ENCODE results near the gene PRELID2.

The PRELID2 gene

DNA sequence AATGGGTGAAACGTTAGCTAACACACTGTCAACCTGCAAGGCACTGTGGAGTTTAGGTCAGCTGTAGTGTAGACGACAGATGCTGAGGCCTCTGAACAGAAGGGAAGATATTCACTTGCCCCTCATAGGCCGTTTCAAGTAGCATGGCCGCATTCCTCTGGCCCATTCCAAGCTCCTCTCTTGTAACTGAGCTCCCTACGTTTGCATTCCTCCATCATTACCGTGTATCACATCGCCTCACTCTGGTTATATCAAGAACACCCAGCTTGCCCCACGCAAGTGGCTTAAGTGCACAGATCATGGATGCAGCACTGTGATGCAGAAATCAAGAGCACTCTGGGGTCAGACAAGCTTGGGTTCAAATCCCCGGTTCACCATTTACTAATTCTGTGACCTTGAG lies 43.3 kb downstream of the PRELID2 start:
- no peak for DNase-seq

DNA sequence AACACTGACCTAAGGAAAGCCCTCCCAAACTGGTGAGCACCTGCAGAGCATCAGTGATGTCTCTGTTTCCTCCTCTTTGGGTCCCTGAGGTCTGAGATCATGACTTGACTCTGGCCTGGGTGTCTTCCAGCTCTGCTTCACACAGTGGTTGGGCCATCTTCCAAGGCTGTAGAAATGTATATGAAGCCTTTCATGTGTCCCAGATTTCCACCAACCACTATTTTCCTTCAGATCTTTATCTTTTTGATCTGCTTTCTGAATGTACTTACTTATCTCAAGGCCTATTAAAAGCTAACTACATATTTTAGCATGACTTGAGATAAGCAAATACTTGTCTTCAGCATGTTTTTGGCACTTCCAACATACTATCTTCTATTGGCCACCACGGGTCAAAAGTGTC lies 47.1 kb downstream of the PRELID2 start:
- DNase-seq: no peak

DNA sequence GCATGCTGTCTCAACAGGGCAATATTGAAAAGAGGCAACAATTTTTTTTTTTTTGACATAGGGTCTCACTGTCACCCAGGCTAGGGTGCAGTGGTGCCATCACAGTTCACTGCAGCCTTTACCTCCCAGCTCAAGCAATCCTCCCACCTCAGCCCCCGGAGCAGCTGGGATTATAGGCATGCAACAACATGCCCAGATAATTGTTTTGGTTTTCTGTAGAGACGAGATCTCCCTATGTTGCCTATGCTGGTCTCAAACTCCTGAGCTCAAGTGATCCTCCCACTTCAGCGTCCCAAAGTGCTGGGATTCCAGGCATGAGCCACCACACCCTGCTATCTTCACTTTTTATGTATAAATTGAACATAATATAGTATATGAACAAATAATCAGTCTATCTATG lies 47.6 kb downstream of the PRELID2 start:
- DNase-seq: no peak

DNA sequence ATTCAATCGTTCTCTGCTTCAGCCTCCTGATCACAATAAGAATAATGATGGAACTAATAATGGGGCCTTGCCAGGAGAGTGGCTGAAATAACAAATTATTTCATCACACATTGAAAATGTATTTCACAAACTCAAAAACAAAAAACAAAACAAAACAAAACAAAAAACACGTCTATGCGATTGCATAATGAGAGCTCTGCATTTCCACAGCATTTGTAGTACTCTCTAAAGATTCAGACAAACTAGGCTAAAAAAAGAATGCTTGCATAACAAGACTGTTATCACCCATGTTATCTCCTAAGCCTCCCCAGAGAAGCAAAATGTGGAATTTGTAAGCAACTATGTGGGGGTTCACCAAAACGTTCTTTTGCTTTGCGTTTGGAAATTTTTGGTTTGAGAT lies 48.1 kb downstream of the PRELID2 start:
- DNase-seq: no peak

DNA sequence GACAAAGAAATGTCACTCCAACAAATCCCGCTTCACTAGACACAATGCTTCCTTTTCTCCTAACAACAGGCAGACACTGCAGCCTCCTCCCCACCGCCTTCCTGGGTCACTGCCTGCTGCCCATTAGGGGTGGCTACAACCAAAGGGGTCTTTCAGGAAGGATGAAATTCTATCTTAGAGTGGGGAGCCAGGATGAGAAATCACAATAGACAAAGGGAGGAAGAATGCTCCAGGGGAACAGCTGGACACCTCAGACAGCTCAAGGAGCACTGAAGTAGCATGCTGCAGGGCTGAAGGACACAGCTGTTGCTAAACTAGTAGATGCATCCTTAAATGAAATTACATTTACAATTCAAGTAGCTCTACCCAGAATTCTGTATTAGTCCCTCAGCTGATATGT lies 54.2 kb downstream of the PRELID2 start:
- no peak for DNase-seq

DNA sequence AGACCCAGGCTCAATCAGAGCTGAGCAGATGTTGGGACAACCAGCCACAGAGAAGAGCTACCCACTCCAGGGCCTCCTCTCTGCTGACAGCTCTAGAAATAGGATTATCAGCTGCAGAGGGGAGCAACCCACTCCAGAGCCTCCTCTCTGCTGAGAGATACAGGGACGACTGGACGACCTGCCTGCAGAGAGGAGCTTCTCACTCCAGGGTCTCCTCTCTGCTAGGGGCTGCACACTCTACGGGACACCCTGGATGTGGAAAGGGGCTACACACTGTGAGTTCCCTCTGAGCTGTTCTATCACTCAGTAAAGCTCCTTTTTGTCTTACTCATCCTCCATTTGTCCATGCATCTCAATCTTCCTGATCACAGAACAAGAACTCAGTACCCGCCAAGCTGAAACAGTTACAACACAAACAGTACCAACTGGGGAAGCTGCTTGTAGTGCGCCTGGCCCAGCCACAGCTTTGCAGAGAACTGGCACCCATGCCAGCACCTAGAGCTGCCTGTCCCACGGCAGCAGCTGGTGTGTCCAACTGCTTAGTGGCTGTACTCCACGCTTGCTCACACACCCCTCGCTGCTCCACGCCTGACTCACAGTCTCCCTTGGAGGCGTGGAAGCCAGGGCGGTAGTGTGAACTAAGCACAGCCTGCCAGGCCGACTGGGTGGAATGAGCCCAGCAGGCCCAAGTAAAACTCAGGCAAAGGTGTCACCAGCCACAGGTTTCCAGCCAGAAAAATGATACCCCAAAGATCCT lies 56.8 kb downstream of the PRELID2 start:
- no peak for DNase-seq

DNA sequence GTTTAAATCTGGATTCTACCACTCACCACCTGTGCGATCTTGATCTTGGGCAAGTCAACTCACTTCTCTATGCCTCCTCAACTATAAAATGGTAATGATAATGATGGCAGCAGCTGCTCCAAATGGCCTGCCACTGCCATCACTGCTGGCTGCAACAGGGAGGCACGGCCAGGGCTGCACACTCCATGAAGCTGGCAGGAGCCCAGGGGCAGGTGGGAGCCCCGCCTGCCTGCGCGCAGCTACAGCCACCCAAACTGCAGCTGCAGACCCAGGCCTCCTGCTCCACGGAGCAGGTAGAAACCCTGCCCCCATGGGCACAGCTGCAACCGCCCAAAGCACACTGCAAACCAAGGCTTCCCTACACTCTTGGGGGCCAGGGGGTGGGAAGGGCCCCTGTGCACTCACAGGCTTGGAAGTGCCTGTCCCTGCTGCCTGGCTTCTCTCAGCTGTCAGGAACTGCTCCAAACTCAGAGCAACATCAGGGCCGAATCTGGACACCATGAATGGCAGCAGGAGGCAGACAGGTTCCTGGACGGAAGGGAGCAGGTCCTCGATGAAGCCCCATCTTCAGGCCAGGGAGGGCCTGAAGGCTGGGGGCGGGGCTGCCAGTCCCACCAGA lies 57.6 kb downstream of the PRELID2 start:
- no peak for DNase-seq

DNA sequence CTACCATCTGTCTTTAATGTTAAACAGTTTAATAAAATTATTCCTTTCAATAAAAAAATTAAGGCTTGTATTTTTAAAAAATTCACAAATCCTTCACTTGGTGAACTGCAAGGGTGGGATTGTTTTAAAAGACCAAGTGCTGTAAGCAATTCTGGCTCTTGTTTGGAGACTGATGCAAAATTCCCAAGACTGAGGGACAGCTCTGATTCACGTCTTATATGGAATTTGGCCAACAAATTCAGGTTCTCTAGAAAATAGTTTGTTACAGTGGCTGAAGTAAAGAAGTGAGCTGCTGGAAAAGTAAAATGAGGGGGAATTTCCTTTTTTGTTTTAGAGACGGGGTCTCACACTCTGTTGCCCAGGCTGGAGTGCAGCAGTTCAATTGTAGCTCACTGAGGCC lies 58.3 kb downstream of the PRELID2 start:
- DNase-seq: no peak

DNA sequence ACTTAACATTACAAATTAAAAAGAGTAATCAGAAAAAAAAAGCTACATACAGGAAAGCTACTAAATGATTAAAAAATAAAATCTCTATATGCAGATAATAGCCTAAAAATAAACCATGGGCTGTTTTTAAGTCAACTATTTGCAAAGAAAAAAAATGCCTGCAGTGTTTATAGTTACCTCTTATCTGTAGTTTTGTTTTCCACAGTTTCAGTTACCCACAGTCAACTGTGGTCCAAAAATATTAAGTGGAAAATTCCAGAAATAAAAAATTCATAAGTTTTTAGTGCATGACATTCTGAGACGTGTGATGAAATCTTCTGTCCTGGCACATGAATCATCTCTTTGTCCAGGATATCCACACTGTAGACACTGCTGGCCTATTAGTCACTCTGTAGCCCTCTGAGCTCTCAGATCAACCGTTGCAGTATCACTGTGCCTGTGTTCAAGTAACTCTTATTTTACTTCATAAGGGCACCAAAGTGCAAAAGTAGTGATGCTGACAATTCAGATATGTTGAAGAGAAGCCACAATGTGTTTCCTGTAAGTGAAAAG lies 59.2 kb downstream of the PRELID2 start:
- DNase-seq: no peak

DNA sequence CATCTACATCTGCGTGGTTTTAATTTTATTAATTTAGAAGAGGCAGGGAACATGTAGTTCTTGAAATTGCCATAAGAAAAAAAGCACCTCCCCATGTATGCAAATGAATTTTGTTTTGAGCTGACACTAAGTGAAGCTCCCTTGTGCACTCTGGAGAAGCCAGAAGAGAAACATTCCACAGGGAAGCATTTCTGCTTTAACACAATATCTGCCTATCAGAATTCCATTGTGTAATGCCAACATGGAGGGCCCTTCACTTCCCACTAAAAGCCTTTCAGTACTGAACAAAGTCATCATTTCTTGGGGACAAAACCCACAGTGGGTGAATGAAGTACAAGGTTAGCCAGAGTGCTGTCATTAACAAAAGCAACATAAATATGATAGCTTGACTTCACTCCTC lies 59.7 kb downstream of the PRELID2 start:
- DNase-seq: no peak

DNA sequence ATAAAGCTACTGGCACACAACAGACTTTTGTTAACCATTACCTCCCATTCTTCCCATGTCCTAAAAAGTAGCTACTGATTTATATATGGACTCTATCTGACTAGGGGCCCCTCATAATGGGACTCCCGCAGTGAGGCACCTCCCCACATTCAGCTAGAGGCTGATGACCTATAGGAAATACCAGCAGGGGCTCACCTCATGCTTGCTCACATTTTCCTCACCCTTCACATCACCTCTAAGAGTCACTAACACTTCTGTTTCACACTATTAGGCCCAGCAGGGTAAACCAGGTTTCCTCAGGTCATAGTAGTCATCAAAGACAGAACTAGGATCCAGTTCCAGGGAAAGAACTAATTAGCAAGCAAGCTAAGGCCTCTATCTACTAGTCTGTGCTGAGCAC lies 60.7 kb downstream of the PRELID2 start:
- no peak for DNase-seq

DNA sequence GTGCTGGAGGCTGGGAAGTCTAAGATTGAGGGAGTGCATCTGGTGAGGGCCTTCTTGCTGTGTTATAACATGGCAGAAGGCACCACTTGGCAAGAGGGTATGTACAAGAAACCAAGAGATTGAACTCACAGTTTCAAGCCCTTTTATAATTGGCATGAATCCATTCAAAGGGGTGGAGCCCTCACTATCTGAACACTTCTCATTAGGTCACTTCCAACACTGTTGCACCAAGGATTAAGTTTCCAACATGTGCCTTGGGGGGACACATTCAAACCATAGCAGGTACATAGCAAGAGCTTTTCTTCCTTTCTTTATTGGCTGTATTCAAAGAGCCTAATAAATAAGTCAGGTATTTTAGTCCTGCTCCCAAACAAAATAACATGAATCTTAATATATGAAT lies 62.7 kb downstream of the PRELID2 start:
- DNase-seq: no peak

DNA sequence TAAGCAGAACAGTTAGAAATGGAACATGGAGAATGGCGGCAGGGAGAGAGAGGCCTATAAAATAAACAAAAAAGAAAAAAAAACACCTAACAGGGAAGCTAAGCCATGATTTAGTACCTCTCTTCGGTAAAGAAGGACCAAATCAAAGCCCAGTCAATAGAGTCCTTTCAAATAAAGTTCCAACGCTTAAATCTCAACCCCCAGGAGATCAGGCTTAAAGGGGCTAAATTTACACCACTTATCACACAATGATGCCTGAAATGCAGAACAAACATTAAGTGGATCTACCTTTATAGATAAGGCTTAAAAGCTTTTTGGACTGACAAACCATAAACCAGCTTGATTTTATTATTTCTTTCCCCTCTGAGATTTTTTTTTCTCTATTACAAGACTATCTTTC lies 66.3 kb downstream of the PRELID2 start:
- no peak for DNase-seq

DNA sequence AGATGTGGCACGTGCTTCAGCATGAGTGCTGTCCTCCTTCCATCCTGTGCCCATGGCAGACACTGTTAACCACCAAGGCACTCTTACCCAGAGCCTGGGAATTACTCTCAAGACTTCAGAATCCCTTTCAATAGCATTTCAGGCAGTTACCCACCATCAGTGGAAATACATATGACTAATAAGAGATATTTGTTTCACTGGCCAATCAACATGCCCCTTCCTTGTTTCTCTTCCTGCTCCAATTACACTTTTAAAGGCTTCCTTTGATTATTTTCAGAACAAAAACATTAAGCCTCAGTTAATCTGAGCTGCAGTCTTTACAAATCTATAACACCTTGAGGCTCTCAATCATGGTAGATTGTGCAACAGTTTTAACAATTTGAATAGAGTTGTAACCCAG lies 70.8 kb downstream of the PRELID2 start:
- DNase-seq: no peak

DNA sequence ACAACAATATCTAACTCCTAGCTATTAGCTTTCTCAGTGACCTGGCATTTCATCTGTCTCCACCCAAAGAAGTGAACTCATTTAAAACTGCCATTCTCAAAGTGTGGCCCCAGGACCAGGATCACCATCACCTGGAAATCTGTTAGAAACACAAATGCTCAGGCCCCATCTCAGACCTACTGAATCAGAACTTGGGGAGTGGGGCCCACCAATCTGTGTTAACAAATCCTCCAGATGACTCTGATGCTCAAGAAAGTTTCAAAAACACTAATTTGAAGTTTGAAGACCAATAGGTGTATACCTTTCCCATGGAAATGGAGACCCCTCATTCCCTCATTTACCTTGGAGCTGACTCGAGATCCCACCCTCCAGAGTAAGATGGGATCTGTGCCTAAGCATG lies 72.3 kb downstream of the PRELID2 start:
- no peak for DNase-seq

DNA sequence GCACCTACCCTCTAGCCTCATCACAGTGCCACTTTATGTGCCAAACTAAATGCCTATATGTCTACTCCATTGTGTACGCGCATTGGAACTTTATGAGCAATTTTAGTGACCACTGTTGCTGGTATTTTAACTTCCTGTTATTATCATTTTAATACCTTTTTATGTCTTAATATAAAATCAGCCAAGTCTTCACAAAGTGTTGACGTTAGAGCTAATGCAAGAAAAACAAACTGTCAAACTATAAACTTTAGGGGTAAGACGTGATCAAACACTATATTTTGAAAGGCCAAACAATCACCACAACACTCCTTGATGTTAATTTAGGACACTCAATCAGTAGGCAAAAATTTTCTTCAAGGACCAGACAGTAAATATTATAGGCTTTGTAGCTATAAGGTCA lies 73.9 kb downstream of the PRELID2 start:
- DNase-seq: no peak

DNA sequence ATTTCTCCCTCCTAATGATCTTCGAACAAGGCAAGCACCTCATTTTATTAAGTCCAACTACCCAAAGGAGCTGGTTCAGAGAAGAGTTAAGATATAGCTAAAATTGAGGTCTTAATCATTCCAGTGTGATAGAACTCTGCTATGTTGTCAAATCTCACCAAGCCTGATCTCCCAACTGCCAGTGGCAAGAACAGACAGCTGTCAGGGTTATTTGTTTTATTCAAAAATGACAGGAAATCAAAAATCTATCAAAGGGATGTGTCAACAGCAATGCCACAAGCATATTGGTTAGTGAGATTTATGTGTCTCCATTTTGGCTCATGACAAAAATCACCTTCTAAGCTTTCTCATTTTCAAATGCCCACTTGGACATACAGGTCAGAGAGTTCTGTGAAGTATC lies 74.5 kb downstream of the PRELID2 start:
- no peak for DNase-seq

DNA sequence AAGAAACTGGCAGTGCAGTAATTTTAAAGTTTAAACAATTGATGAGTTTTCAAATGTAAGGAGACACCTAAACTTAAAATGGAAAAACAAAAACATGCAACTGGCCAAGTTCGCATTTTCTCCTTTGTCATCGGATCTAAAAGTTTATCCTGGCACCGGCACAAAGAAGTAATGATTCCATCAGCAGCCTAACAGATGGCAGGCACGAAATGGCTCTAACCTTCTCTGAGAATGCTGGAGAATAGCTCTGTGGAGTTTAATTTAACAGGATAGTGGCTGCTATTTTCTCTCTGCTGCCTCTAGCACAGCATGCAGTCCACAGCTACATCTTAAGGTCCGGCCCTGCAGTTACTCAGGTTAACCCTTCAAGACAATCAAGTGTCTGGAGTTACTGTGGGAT lies 82.2 kb downstream of the PRELID2 start:
- no peak for DNase-seq

DNA sequence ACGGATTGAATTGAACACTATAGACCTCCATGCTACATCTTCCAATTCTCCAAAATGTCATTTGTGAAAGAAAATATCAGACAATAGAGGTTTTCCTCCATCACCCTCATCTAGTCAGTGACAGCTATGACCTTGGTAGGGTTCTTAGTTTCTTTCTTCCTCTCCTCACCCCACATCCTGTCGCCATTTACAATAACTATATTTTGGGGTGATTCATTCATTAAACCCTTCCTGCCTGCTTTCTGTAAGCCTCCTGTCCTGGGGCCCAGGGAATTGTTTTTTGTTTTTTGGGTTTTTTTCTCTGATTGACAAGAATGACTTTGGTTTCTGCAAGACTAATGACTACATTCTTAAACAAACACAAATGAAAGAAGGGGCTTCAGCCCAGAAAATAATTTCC lies 82.6 kb downstream of the PRELID2 start:
- DNase-seq: no peak

DNA sequence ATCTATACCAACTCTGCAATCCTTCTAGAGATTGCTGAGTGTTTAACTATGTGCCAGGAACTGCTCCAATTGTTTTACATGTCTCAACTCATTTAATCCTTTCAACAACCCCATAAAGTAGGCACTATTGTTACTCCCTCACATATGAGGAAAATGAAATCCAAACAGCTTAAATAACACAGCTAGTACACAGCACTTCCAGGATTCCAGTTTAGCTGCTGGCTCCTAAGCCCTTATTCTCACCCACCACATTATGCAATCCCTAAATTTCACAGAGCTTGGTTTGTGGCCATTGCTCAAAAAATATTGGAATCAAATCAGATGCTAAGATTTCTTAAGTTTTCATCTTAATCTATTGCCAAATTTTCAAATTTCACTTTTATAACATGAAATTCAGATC lies 84.9 kb downstream of the PRELID2 start:
- no peak for DNase-seq

DNA sequence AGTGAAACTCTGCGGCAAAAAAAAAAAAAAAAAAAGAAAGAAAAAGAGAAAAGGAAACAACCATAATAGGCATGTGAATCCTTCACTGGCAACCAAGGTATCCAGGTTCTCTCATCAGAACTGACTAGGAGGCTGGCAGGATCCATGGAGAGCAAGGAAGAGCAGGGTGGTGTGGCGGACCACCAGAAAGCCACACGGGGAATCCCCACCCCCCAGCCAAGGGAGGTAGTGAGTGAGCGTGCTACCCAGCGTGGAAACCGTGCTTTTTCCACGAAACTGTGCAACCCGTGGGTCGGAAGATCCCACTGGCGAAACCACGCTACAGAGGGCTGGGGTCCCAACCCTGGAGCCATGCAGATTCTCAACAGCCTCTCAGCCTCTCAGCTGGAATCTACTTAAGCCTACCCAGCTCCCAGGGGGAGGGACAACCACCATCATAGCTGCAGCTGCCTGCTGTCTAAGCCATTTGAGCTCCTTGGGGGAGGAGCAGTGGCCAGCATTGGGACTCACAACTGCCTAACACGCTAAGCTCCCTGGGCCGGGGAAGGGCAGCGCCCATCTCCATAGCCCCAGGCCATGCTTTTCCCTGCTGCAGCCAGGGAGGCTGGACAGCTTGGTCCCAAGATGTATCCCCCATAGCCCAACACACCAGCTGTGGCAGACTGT lies 91.6 kb downstream of the PRELID2 start:
- no peak for DNase-seq

DNA sequence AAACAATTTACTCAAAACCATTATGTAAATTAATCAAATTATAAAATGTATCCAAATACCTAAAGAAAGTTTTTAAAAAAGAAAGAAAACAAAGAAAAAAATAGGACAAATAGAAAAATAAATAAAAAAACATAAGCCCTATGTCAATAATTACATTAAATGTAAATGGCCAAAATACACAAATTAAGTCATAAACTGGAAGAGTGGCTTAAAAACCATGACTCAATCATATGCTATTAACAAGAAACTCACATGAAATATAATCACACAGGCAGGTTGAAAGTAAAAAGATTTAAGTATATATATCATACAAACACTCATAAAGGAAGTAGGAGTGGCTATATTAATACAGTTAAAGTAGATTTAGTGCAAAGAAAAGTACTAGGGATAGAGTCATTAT lies 95.3 kb downstream of the PRELID2 start:
- DNase-seq: no peak

DNA sequence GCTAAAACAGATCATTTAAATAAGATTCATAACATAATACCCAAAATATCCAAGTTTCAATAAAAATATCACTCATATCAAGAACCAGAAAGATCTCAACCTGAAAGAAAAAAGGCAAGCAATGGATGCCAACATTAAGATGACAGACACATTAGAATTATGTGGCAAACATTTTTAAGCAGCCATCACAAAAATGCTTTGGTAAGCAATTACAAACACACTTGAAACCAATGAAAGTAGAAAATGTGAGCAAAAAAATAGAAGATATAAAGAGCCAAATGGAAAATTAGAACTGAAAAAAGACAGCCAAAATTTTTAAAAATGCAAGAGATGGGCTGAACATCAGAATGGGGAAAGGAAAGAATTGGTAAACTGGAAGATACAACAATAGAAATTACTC lies 96.9 kb downstream of the PRELID2 start:
- DNase-seq: no peak

DNA sequence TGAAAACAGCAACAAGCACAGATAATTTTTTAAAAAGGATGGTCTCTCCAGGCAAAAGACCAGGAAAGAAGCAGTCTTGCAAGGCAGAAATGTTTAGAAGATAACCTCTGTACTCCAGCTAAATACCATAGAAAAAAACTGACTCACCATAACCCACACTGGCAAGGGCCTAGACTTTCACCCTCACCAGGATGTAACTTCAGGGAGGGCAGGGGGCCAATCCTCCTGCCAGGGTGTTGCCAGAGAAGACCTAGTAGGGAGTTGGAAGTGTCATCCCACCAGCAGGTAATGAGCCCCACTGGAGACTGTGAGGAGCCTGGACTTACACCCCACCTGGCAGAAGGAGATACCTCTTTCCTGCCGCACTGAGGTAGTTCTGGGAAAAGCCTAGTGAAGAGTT lies 97.6 kb downstream of the PRELID2 start:
- DNase-seq: no peak
